Activated naive CD4-positive, alpha-beta T cell treated with anti-CD3 and anti-CD28 coated beads for 36 hours (primary cell): ENCODE data around the gene SYNPR. TPM values are rescaled to one million over a fixed set of nuclear protein-coding genes. Genes with fewer than 3 reads are reported as not detected.

Experiments
- CTCF ChIA-PET: fragments of 350-600 bp; sonication (Branson Sonifier 250); formaldehyde crosslinking; loops from one replicate; lab custom pipeline; 2021; ENCODE audit warnings: antibody characterized with exemption; lab: Charles Lee
- DNase-seq: peaks from one replicate; pipeline ENCODE4 v3.0.0-alpha.2; 2020
- H3K27ac Mint-ChIP-seq: one replicate; pipeline ENCODE4 v1.8.0; 2021; ENCODE audit warnings: mild to moderate bottlenecking, mixed read lengths
- H3K27me3 Mint-ChIP-seq: one replicate; pipeline ENCODE4 v1.8.0; 2021; ENCODE audit warnings: low read depth, mixed read lengths
- H3K36me3 Mint-ChIP-seq: one replicate; pipeline ENCODE4 v1.8.0; 2021; ENCODE audit warnings: low read depth, mixed read lengths
- H3K4me1 Mint-ChIP-seq: one replicate; pipeline ENCODE4 v1.8.0; 2021; ENCODE audit warnings: low read depth, mixed read lengths
- H3K4me3 Mint-ChIP-seq: one replicate; pipeline ENCODE4 v1.8.0; 2021; ENCODE audit warnings: mild to moderate bottlenecking, moderate library complexity, mixed read lengths
- H3K9me3 Mint-ChIP-seq: one replicate; pipeline ENCODE4 v1.8.0; 2021; ENCODE audit warnings: mixed read lengths
- intact Hi-C: fragments of 100-400 bp; cut with micrococcal nuclease; formaldehyde crosslinking; loops from one replicate; pipeline ENCODE4 v1.15.1; 2023
- total RNA-seq, 2 experiments: library from RNA; stranded (reverse); gene quantifications; one replicate each; pipeline ENCODE4 v1.2.3, GENCODE V29; 2021

Gene SYNPR
- total RNA-seq, 2 experiments from 2014 or later, result not detected

DNA sequence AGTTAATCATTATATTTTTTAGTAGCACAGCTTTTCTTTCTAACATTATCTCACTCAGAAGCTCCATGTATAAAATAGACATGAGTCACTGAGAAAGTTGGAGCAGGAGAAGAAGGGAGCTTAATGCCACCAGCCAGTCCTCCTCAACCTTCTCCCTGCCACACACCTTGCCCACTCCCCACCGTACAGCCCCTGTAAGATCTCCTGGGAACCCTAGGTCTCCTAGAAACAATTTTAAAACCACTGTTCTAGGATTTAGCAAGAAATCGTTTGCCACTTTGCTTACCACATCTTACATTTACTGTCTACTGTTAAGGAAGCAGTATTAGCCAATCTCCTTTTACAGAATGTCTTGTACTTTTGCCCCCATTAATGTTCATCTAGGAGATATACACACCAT is 204.2 kb downstream of the SYNPR start:
- no peaks in the 10 kb centered on the region for H3K36me3 Mint-ChIP-seq
- intact Hi-C loops, result no loop called here
- H3K9me3 Mint-ChIP-seq, result no peaks in the 10 kb centered on the region
- H3K4me1 Mint-ChIP-seq, result no peaks in the 10 kb centered on the region
- H3K4me3 Mint-ChIP-seq, result no peak overlapping the region
- CTCF ChIA-PET, result interaction anchor here (0.6 kb wide), 1 partner anchor 331 kb away, joined by 3 read pairs; no protein-coding TSS in a partner anchor
- H3K27ac Mint-ChIP-seq, result no peak overlapping the region
- no peaks in the 10 kb centered on the region for H3K27me3 Mint-ChIP-seq
- no peak for DNase-seq

DNA sequence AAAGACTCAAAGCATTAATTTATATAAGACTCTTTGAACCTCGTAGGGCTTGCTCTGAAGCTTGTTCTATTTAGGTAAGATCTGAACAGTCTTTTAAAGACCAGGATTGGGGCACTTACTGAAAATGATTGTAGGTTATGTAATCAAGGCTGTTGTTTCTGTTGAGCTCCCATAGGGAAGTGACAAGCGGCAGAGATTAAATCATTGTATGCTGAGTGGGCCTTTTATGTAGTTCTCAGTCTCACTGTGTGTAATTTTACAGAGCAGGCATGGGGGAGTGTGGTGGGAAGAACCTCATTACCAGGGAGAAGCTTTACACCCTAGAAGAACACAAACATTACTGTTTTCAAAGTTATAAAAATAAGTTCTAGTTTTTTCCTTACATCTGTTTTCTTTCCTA is 214.4 kb downstream of the SYNPR start:
- intact Hi-C loops, result no loop called here
- peaks cover 1% of the 10 kb centered on the region for H3K36me3 Mint-ChIP-seq
- H3K27me3 Mint-ChIP-seq, result no peaks in the 10 kb centered on the region
- no peak overlapping the region for H3K4me3 Mint-ChIP-seq
- CTCF ChIA-PET, result no interaction called here
- no peaks in the 10 kb centered on the region for H3K4me1 Mint-ChIP-seq
- no peak overlapping the region for H3K27ac Mint-ChIP-seq
- H3K9me3 Mint-ChIP-seq, result peaks cover 9% of the 10 kb centered on the region
- DNase-seq, result no peak

- H3K36me3 Mint-ChIP-seq, result peaks cover 1% of the 10 kb centered on the region
- H3K27ac Mint-ChIP-seq, result no peak overlapping the region
- peaks cover 9% of the 10 kb centered on the region for H3K9me3 Mint-ChIP-seq
- no peak for DNase-seq
- intact Hi-C loops, result no loop called here
- CTCF ChIA-PET, result no interaction called here
- H3K4me3 Mint-ChIP-seq, result no peak overlapping the region
- no peaks in the 10 kb centered on the region for H3K27me3 Mint-ChIP-seq
- H3K4me1 Mint-ChIP-seq, result no peaks in the 10 kb centered on the region
Measured at GRCh38 chr3:63493101-63493500, 215.0 kb downstream of the SYNPR start.

- Mint-ChIP-seq H3K27me3 (no peaks in the 10 kb centered on the region), H3K27ac (no peak overlapping the region), H3K36me3 (peaks cover 1% of the 10 kb centered on the region), H3K9me3 (peaks cover 9% of the 10 kb centered on the region), H3K4me1 (no peaks in the 10 kb centered on the region), H3K4me3 (no peak overlapping the region)
- intact Hi-C loops, result no loop called here
- CTCF ChIA-PET, result no interaction called here
- no peak for DNase-seq
Measured at GRCh38 chr3:63494646-63495045, 216.5 kb downstream of the SYNPR start.

GRCh38 chr3:63497641-63498040 is 219.5 kb downstream of the SYNPR start:
- Mint-ChIP-seq H3K9me3 (no peaks in the 10 kb centered on the region), H3K36me3 (no peaks in the 10 kb centered on the region), H3K4me3 (no peak overlapping the region), H3K27me3 (no peaks in the 10 kb centered on the region), H3K27ac (no peak overlapping the region), H3K4me1 (no peaks in the 10 kb centered on the region)
- CTCF ChIA-PET, result no interaction called here
- no peak for DNase-seq
- intact Hi-C loops, result no loop called here

- intact Hi-C loops, result no loop called here
- Mint-ChIP-seq H3K27ac (no peak overlapping the region), H3K4me1 (no peaks in the 10 kb centered on the region), H3K27me3 (no peaks in the 10 kb centered on the region), H3K9me3 (no peaks in the 10 kb centered on the region), H3K36me3 (no peaks in the 10 kb centered on the region), H3K4me3 (no peak overlapping the region)
- CTCF ChIA-PET, result no interaction called here
- no peak for DNase-seq
Measured at GRCh38 chr3:63500196-63500595, 222.1 kb downstream of the SYNPR start.

DNA sequence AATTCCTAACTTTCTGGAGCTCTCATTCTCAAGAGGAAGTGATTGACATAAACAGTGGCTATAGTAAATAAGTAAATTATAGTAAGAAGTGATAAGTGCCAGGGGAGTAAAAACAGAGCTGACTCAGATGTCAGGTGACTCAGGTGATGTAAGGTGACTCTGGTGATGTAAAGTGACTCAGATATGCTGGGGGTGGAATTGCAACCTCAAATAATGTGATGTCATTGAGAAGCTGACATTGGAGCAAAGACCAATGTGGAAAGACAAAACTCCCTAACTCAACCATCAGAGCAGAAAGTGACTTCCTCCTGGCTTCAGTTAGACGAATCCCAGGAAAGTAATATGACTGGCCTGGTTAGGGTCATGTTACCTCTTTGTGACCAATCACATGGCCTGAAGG is 230.2 kb downstream of the SYNPR start:
- Mint-ChIP-seq H3K36me3 (no peaks in the 10 kb centered on the region), H3K9me3 (peaks cover 6% of the 10 kb centered on the region), H3K27ac (no peak overlapping the region), H3K27me3 (peaks cover 2% of the 10 kb centered on the region), H3K4me1 (no peaks in the 10 kb centered on the region), H3K4me3 (no peak overlapping the region)
- DNase-seq, result no peak
- CTCF ChIA-PET, result interaction anchor here (0.6 kb wide), 1 partner anchor 160 kb away, joined by 4 read pairs; no protein-coding TSS in a partner anchor
- intact Hi-C loops, result no loop called here

DNA sequence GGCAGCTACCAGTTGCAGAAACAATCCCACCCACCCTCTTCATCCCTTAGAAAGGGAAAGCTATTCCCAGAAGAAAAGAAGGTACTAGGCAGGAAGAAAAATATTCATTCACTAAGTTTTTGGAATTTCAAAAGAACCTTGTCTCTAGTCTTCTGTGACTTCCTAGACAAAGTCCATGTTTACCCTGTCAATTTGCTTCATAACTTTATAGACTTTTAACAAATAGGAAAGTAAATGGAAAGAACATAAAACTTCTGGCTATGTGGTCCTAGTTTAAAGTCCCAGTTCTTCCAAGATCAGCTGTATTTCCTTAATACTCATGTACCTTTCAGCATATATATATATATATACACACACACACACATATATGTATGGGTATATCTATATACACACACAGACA is 230.7 kb downstream of the SYNPR start:
- Mint-ChIP-seq H3K9me3 (peaks cover 6% of the 10 kb centered on the region), H3K4me3 (no peak overlapping the region), H3K27ac (no peak overlapping the region), H3K4me1 (no peaks in the 10 kb centered on the region), H3K36me3 (no peaks in the 10 kb centered on the region), H3K27me3 (peaks cover 2% of the 10 kb centered on the region)
- CTCF ChIA-PET, result no interaction called here
- intact Hi-C loops, result no loop called here
- DNase-seq, result no peak

DNA sequence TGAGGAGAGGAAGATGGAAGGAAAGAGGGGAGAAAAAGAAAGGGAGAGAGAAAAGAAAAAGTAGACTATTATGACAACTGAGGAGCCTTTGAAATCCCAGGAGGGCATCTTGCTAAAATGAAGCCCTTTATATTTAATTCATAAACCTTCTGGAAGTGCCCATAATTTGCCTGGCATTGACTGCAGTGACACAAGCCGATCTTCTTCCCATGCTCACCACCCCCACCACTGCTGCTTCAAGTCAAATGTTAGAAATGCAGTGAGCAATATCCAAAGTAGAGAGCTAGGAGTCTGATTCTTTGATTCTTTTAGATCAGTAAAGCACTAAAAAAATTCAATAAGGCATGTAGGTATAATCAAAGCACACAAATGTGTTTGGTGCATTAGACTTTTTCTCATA is 235.7 kb downstream of the SYNPR start:
- Mint-ChIP-seq H3K4me3 (no peak overlapping the region), H3K4me1 (no peaks in the 10 kb centered on the region), H3K36me3 (no peaks in the 10 kb centered on the region), H3K27me3 (no peaks in the 10 kb centered on the region), H3K27ac (no peak overlapping the region), H3K9me3 (no peaks in the 10 kb centered on the region)
- DNase-seq, result no peak
- CTCF ChIA-PET, result no interaction called here
- intact Hi-C loops, result no loop called here

DNA sequence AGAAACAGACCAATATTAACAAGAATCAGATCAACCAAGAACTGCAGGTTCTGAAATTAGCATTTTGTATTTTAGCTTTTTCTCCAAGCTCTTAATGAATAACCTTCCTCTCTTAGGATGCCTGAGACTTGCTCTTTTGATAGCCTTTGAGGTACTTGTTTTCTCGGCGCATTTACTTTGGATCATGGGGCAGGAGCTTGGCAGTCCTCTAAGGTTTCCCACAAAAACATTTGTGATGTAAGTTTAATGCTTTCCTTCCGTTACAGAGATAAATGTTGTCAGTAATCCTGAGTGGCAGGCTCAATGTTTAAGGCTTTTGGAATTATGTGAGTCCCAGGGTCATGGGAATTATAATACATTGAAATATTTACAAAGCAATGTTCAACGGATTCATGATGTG is 236.6 kb downstream of the SYNPR start:
- H3K36me3 Mint-ChIP-seq, result no peaks in the 10 kb centered on the region
- DNase-seq, result no peak
- CTCF ChIA-PET, result no interaction called here
- intact Hi-C loops, result no loop called here
- no peak overlapping the region for H3K4me3 Mint-ChIP-seq
- no peaks in the 10 kb centered on the region for H3K4me1 Mint-ChIP-seq
- no peaks in the 10 kb centered on the region for H3K27me3 Mint-ChIP-seq
- H3K9me3 Mint-ChIP-seq, result no peaks in the 10 kb centered on the region
- H3K27ac Mint-ChIP-seq, result no peak overlapping the region

- no peak overlapping the region for H3K27ac Mint-ChIP-seq
- H3K9me3 Mint-ChIP-seq, result no peaks in the 10 kb centered on the region
- intact Hi-C loops, result no loop called here
- no peak overlapping the region for H3K4me3 Mint-ChIP-seq
- H3K27me3 Mint-ChIP-seq, result no peaks in the 10 kb centered on the region
- DNase-seq, result no peak
- no peaks in the 10 kb centered on the region for H3K4me1 Mint-ChIP-seq
- no peaks in the 10 kb centered on the region for H3K36me3 Mint-ChIP-seq
- CTCF ChIA-PET, result no interaction called here
Measured at GRCh38 chr3:63519426-63519825, 241.3 kb downstream of the SYNPR start.

- H3K27ac Mint-ChIP-seq, result no peak overlapping the region
- no peaks in the 10 kb centered on the region for H3K4me1 Mint-ChIP-seq
- no peaks in the 10 kb centered on the region for H3K9me3 Mint-ChIP-seq
- H3K27me3 Mint-ChIP-seq, result no peaks in the 10 kb centered on the region
- H3K36me3 Mint-ChIP-seq, result no peaks in the 10 kb centered on the region
- intact Hi-C loops, result no loop called here
- CTCF ChIA-PET, result no interaction called here
- no peak for DNase-seq
- no peak overlapping the region for H3K4me3 Mint-ChIP-seq
Measured at GRCh38 chr3:63521657-63522056, 243.5 kb downstream of the SYNPR start.

GRCh38 chr3:63523100-63523499 is 245.0 kb downstream of the SYNPR start:
- Mint-ChIP-seq H3K4me3 (no peak overlapping the region), H3K27me3 (no peaks in the 10 kb centered on the region), H3K27ac (no peak overlapping the region), H3K36me3 (no peaks in the 10 kb centered on the region), H3K9me3 (no peaks in the 10 kb centered on the region), H3K4me1 (no peaks in the 10 kb centered on the region)
- CTCF ChIA-PET, result no interaction called here
- DNase-seq, result no peak
- intact Hi-C loops, result no loop called here
